WTC11 (cell line): ENCODE measurements around the gene ARPC5.

Source experiments
- ZNF396 ChIP-seq: fragments of 250-450 bp; sonication (Bioruptor Pico); IDR thresholded peaks from 2 replicates; pipeline ENCODE4 v1.8.0; 2021; ENCODE audit warnings: mild to moderate bottlenecking, moderate library complexity, borderline replicate concordance
- TF ChIP-seq, protein P1 (sequence below): fragments of 200-600 bp; IDR thresholded peaks from 2 replicates; pipeline ENCODE4 v1.8.0; 2022; ENCODE audit warnings: antibody characterized with exemption

DNA sequence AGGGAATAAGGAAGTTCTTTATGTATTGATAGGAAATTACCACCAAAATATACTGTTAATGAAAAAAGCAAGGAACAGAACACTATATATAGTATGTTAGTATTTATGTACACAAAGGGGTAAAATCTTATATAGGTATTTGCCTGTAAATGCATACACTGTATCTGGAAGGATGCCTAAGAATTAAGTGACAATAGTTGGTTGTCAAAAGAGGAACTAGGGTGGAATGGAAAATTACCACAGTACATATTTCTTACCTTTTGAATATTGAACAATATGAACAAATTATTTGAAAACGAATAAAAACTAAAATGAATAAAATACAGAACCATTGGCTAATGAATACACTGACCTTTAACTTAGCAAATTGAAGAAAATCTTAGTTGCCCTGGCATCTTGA lies 13.6 kb downstream of the ARPC5 start:
- TF ChIP-seq ZNF396 (CRISPR knock-in tag) = no peak
- TF ChIP-seq, protein P1, sequence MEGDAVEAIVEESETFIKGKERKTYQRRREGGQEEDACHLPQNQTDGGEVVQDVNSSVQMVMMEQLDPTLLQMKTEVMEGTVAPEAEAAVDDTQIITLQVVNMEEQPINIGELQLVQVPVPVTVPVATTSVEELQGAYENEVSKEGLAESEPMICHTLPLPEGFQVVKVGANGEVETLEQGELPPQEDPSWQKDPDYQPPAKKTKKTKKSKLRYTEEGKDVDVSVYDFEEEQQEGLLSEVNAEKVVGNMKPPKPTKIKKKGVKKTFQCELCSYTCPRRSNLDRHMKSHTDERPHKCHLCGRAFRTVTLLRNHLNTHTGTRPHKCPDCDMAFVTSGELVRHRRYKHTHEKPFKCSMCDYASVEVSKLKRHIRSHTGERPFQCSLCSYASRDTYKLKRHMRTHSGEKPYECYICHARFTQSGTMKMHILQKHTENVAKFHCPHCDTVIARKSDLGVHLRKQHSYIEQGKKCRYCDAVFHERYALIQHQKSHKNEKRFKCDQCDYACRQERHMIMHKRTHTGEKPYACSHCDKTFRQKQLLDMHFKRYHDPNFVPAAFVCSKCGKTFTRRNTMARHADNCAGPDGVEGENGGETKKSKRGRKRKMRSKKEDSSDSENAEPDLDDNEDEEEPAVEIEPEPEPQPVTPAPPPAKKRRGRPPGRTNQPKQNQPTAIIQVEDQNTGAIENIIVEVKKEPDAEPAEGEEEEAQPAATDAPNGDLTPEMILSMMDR = no peak
